Superior temporal gyrus (tissue), 1 donor: ENCODE measurements around the gene KSR2.
A peak's percentile ranks its signal among the peaks of the same experiment; 100 is the strongest.

Source experiments
- DNase-seq: peaks from one replicate; pipeline ENCODE4 v3.0.0-alpha.2; 2016; ENCODE audit errors: extremely low spot score

KSR2 gene

GRCh38 chr12:117580718-117581062 is 388.1 kb downstream of the KSR2 start:
- DNase-seq = no peak

GRCh38 chr12:117580015-117580717 is 388.6 kb downstream of the KSR2 start:
- no peak for DNase-seq

- DNase-seq = no peak
Observed at GRCh38 chr12:117577122-117577657, 391.6 kb downstream of the KSR2 start.

GRCh38 chr12:117576053-117576452 is 392.7 kb downstream of the KSR2 start:
- no peak for DNase-seq

- no peak for DNase-seq
Observed at GRCh38 chr12:117574655-117575054, 394.1 kb downstream of the KSR2 start.

GRCh38 chr12:117572755-117573154 is 396.0 kb downstream of the KSR2 start:
- no peak for DNase-seq

- no peak for DNase-seq
Observed at GRCh38 chr12:117571321-117571720, 397.5 kb downstream of the KSR2 start.

- no peak for DNase-seq
Observed at GRCh38 chr12:117570608-117571007, 398.2 kb downstream of the KSR2 start.

DNA sequence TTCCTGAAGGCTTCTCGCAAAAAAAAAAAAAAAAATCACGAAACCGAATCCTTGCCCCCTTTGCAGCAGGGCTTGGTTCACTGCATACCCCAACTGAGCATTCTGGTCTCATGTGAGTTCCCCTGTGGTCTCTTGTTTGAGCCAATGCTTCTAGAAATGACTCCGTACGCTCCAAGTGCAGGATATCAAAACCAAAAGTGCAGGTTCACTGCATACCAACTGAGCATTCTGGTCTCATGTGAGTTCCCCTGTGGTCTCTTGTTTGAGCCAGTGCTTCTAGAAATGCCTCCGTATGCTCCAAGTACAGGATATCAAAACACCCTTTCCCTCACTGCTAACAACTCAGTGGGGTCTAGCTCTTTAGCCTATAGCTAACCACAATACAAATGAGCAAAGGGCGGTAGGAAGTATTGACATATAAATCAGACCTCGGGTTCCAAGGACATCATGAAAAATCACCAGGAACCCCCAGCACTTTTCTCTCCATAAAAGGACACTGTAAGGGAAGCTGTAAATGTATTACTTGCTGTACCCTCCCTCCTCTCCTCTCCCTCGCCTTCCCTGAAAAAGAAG is 401.1 kb downstream of the KSR2 start:
- no peak for DNase-seq

DNA sequence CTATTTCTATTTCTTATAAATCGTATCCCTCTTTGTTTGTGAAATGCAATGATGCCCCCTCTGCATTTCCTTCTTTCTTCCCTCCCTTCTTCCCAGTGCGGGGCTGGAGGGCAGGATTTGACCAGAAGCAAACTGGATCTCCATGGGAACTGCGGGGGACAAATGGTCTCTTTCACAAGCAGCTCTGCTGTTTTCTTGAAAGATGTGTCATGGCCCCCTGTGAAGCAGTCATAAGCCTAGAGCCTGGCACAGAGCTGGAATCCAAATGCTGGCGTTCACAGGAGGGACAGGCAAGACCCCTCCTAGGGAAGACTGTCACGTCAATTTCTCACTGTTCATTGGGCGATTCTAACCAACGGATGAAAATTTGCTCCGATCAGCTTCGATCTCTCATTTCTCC is 403.9 kb downstream of the KSR2 start:
- no peak for DNase-seq

GRCh38 chr12:117563706-117564105 is 405.1 kb downstream of the KSR2 start:
- no peak for DNase-seq

GRCh38 chr12:117563007-117563406 is 405.8 kb downstream of the KSR2 start:
- DNase-seq = no peak

- no peak for DNase-seq
Observed at GRCh38 chr12:117561990-117562389, 406.8 kb downstream of the KSR2 start.

DNA sequence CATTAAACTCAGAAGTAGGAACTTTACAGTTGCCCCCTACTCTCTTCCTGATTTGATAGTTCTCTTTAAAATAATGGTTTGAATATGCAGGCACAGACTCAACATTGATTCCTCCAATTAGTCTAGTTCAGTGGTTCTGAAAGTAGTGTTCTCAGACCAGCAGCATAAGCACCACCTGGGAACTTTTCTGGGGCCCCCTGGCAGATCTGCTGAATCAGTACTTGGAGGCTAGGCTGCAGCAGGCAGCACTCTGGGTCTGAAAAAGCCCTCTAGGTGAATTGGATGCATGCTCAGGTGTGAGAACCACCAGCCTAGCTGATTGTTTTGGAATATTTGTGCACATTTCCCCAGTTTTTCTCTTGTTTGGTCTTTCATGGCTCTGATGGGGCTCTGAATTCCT is 408.8 kb downstream of the KSR2 start:
- DNase-seq = no peak

- DNase-seq = no peak
Observed at GRCh38 chr12:117555889-117556288, 412.9 kb downstream of the KSR2 start.

DNA sequence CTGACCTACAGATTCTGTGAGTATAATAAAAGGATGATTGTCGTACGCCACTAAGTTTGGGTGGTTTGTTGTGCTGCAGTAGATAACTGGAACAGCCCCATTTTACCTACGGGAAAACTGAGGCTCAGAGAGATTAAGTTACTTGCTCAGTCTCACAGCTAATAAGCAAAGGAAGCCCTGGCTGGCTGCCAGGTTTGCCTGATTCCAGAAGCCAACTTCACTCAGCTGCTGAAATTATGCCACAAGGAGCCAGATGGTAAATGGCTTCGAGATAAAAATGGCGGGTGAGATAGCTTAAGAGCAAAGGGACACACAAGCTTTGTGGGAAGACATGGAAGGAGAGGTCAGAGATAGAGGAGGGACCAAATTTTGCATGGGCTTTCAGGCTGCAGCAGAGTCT is 415.8 kb downstream of the KSR2 start:
- no peak for DNase-seq

DNA sequence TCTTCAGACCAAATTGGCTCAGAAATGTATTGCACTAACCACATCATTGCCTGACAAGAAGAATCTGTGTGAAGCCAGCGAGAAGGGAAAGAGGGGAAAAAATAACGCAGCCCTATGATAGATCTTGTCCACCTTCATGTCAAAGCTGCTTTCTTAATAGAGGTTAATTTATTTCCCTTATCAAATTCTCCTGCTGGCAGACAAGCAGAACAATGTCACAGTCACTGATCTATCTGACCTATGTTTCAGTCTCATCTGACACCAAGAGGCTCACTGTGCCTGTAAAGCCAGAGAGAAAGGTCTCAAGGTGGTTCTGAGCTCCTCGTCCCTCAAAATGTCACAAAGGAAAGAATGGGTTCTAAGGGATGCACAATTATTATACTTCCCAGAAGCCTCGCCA is 417.1 kb downstream of the KSR2 start:
- DNase-seq = no peak

- no peak for DNase-seq
Observed at GRCh38 chr12:117547209-117547608, 421.6 kb downstream of the KSR2 start.

DNA sequence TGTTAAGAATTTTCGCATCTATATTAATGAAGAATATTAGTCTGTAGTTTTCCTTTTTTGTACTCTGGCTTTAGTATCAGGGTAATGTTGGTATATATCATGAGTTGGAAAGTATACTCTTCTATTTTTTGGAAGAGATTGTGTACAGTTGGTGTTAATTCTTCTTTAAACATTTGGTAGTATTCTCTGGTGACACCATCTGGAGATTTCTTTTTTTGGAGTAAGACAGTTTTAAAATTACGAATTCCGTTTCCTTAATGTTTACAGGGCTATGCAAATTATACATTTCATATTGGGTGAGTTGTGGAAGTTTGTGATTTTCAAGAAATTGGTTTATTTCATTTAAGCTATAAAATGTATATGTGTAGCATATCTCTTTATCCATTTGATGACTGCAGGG is 423.6 kb downstream of the KSR2 start:
- peak; percentile 14 for DNase-seq

DNA sequence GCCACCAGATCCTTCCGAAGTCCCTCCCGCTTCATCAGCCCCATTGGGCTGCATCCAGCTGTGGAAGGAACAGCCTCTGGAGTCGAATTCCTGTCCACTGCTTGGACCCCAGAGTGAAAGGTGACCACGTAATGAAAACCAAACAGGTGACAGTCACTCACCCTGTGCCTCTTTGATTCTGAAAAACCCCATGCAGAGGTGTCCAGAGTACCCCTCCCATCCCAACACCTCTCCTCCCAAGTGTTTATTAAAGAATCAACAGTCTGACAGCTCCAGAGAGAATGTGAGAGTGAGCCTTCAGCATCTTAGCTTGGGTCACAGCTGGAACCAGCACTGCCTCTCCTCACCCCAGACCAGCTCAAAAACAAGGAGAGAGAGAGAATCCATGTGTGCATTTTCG is 428.8 kb downstream of the KSR2 start:
- no peak for DNase-seq

DNA sequence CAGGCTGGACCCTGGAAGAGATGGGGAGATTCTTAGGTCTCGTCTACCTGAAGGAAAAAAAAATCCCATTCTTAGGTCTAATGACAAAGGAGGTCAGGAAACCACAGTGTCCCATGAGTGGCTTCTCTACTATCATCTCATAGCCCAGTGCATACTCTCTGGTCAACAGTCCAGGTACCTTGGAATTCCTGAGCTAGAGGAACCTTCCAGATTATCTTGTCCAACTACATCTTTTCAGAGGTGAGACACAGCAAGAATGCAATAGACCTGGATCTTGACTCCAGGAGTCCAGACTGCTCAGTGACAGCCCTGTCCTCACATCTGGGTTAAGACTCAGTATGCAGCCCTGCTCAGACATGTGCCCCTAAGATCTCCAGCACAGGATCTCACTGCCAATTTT is 429.9 kb downstream of the KSR2 start:
- no peak for DNase-seq

- no peak for DNase-seq
Observed at GRCh38 chr12:117538032-117538690, 430.6 kb downstream of the KSR2 start.

- DNase-seq = no peak
Observed at GRCh38 chr12:117533687-117534086, 435.1 kb downstream of the KSR2 start.
